ENCODE measurements around the gene BACE2.

DNA sequence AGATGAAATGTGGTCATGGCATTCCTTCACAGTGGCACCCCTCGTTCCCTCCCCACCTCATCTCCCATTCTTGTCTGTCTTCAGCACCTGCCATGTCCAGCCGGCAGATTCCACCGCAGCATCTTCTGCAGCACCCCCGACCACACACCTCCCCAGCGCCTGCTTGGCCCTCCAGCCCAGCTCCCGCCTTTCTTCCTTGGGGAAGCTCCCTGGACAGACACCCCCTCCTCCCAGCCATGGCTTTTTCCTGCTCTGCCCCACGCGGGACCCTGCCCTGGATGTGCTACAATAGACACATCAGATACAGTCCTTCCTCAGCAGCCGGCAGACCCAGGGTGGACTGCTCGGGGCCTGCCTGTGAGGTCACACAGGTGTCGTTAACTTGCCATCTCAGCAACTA is 81.5 kb downstream of the BACE2 start:
- TF ChIP-seq, protein P1, sequence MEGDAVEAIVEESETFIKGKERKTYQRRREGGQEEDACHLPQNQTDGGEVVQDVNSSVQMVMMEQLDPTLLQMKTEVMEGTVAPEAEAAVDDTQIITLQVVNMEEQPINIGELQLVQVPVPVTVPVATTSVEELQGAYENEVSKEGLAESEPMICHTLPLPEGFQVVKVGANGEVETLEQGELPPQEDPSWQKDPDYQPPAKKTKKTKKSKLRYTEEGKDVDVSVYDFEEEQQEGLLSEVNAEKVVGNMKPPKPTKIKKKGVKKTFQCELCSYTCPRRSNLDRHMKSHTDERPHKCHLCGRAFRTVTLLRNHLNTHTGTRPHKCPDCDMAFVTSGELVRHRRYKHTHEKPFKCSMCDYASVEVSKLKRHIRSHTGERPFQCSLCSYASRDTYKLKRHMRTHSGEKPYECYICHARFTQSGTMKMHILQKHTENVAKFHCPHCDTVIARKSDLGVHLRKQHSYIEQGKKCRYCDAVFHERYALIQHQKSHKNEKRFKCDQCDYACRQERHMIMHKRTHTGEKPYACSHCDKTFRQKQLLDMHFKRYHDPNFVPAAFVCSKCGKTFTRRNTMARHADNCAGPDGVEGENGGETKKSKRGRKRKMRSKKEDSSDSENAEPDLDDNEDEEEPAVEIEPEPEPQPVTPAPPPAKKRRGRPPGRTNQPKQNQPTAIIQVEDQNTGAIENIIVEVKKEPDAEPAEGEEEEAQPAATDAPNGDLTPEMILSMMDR (IDR thresholded peaks at IDR 0.05): no peak
- TF ChIP-seq POLR2A (IDR thresholded peaks at IDR 0.05): no peak

All from right lobe of liver (tissue), 4 donors.